ENCODE results near the gene ZNF827. TPM values are rescaled to one million over a fixed set of nuclear protein-coding genes. Genes with fewer than 3 reads are reported as not detected.

Gene ZNF827
- total and polyA plus RNA-seq, 7 donors = 1.8 to 37.7 (median 11.3) TPM

GRCh38 chr4:145792429-145792828 lies 146.2 kb downstream of the ZNF827 start:
- Histone ChIP-seq H3K36me3 (peaks cover 0 to 3% (median 0%) of the 10 kb centered on the region in 4 donors), H3K9me3 (no peaks in the 10 kb centered on the region), H3K27me3 (no peaks in the 10 kb centered on the region), H3K27ac (no peak overlapping the region), H3K4me1 (no peaks in the 10 kb centered on the region), H3K4me3 (no peak overlapping the region)
- TF ChIP-seq EP300 (IDR thresholded peaks at IDR 0.05) = no peak
- TF ChIP-seq CTCF (IDR thresholded peaks at IDR 0.05) = no peak
- TF ChIP-seq POLR2AphosphoS5 (IDR thresholded peaks at IDR 0.05) = no peak
- no peak for TF ChIP-seq POLR2A (IDR thresholded peaks at IDR 0.05)
- no peak for DNase-seq
- 98 to 99% methylated on average over 5 of the region's 5 CpGs for WGBS, 2 donors
- intact Hi-C loops (cut with DNase I) = no loop called here

DNA sequence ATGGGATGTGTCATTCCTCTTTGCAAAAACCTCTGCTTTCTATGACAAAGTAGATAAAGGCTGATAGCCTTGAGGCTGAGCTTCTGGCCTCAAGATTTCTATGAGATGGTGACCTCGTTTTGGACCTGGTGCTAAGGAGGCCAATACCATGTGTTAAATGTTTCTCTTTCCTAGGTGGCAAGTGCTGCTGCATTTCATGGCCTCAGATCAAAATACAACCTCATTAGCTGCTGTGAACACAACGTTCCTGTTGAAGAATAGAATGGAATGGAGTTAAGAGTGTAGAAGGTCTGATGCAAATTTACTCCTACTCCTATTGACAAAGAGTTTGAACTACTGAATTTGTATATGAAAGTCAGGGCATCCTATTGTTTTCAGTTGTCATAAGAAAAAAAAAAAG lies 146.6 kb downstream of the ZNF827 start:
- no peak overlapping the region for H3K27ac ChIP-seq
- no peaks in the 10 kb centered on the region for H3K9me3 ChIP-seq
- TF ChIP-seq EP300 (IDR thresholded peaks at IDR 0.05) (no peak), POLR2AphosphoS5 (IDR thresholded peaks at IDR 0.05) (no peak), POLR2A (IDR thresholded peaks at IDR 0.05) (no peak), CTCF (IDR thresholded peaks at IDR 0.05) (no peak)
- peaks cover 0 to 3% (median 0%) of the 10 kb centered on the region in 4 donors for H3K36me3 ChIP-seq
- H3K4me3 ChIP-seq = no peak overlapping the region
- WGBS, 2 donors = 45 to 47% methylated on average over 2 of the region's 2 CpGs
- H3K27me3 ChIP-seq = no peaks in the 10 kb centered on the region
- H3K4me1 ChIP-seq = no peaks in the 10 kb centered on the region
- DNase-seq = no peak
- intact Hi-C loops (cut with DNase I) = no loop called here

DNA sequence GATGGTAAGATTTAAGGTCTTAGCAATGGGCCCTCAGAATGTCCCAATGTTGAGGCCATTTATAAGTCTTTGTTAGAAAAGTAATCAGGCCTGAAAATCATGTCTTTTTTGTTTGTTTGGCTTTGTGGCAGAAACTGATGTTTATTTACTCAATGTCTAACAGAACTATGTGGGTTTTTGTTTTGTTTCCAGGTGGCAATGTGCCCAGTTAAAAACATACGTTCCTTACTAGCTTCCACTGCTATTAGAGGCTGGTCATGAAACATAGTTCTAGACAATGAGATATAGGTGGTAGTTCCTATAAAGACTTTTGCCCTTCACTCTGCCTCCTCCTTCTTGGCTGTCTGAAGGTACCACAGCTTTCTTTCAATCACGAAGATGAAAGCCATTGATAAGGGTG lies 149.9 kb downstream of the ZNF827 start:
- TF ChIP-seq POLR2AphosphoS5 (IDR thresholded peaks at IDR 0.05) (no peak), EP300 (IDR thresholded peaks at IDR 0.05) (no peak), CTCF (IDR thresholded peaks at IDR 0.05) (no peak), POLR2A (IDR thresholded peaks at IDR 0.05) (no peak)
- no peaks in the 10 kb centered on the region for H3K27me3 ChIP-seq
- H3K9me3 ChIP-seq = peaks cover 0 to 4% (median 0%) of the 10 kb centered on the region in 4 donors
- peaks cover 0 to 3% (median 0%) of the 10 kb centered on the region in 4 donors for H3K36me3 ChIP-seq
- WGBS, 2 donors = 75 to 77% methylated on average over 2 of the region's 2 CpGs
- H3K4me1 ChIP-seq = peaks cover 0 to 9% (median 0%) of the 10 kb centered on the region in 4 donors
- H3K4me3 ChIP-seq = no peak overlapping the region
- H3K27ac ChIP-seq = no peak overlapping the region
- intact Hi-C loops (cut with DNase I) = no loop called here
- no peak for DNase-seq

DNA sequence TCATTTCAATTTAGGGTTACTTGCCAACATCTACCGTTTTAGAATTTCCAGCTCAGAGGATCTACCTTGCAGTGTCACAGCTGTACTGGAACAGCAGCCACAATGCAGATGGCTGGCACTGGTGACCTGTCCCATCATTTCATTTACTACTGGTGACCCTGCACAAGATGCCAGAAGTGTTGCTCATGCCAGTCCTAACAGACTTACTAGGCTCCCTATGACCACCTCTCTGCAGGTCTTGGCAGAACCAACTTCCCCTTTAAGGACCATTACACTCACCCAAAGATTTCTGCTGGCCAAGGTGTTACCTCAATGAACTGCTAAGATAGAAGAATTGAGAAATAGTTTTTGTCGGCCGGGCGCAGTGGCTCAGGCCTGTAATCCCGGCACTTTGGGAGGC lies 151.8 kb downstream of the ZNF827 start:
- Histone ChIP-seq H3K4me3 (no peak overlapping the region), H3K27ac (no peak overlapping the region), H3K27me3 (no peaks in the 10 kb centered on the region), H3K4me1 (peaks cover 0 to 9% (median 0%) of the 10 kb centered on the region in 4 donors), H3K9me3 (peaks cover 0 to 4% (median 0%) of the 10 kb centered on the region in 4 donors), H3K36me3 (peaks cover 0 to 1% (median 0%) of the 10 kb centered on the region in 4 donors)
- intact Hi-C loops (cut with DNase I) = no loop called here
- TF ChIP-seq POLR2A (IDR thresholded peaks at IDR 0.05) (no peak), EP300 (IDR thresholded peaks at IDR 0.05) (no peak), POLR2AphosphoS5 (IDR thresholded peaks at IDR 0.05) (no peak), CTCF (IDR thresholded peaks at IDR 0.05) (no peak)
- WGBS, 2 donors = 96 to 98% methylated on average over 5 of the region's 5 CpGs
- no peak for DNase-seq

DNA sequence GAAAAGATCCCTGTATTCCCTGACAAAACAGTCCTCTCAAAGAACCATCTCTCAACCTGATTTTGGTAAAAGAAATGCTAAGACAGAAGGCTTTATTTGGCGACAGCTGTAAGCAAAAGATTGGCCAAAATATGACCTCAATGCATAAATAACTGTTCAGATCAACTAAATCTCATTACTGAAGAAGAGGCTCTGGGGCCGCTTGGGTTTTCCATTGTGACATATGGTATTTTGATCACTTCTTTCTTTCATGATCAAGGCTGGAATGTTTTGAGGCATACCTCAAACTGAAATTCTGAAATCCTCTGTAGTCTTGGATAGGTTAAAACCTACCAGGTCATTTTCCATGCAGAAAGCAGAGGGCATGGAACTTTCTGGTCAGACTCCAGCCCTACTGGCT lies 152.4 kb downstream of the ZNF827 start:
- no peak overlapping the region for H3K27ac ChIP-seq
- WGBS, 2 donors = 90 to 91% methylated on average over 2 of the region's 2 CpGs

More for the DNA sequence above, 152.4 kb downstream of the ZNF827 start:
- peaks cover 0 to 9% (median 0%) of the 10 kb centered on the region in 4 donors for H3K4me1 ChIP-seq
- H3K36me3 ChIP-seq = no peaks in the 10 kb centered on the region
- TF ChIP-seq CTCF (IDR thresholded peaks at IDR 0.05) (no peak), POLR2AphosphoS5 (IDR thresholded peaks at IDR 0.05) (no peak), EP300 (IDR thresholded peaks at IDR 0.05) (no peak), POLR2A (IDR thresholded peaks at IDR 0.05) (no peak)
- DNase-seq = no peak
- H3K27me3 ChIP-seq = no peaks in the 10 kb centered on the region
- intact Hi-C loops (cut with DNase I) = no loop called here
- no peak overlapping the region for H3K4me3 ChIP-seq
- H3K9me3 ChIP-seq = peaks cover 0 to 4% (median 0%) of the 10 kb centered on the region in 4 donors
